HG03565 (cell line): ENCODE results near the gene HRAS.
A peak's percentile ranks its signal among the peaks of the same experiment; 100 is the strongest.

Experiments used
- ATAC-seq: cut with Tn5 transposase; IDR thresholded peaks from one replicate; pipeline ENCODE4 v1.9.1; 2021; ENCODE audit warnings: mild to moderate bottlenecking, moderate library complexity; ENCODE audit not compliant: unreplicated experiment

Gene HRAS

GRCh38 chr11:567629-568292 is 32.4 kb upstream of the HRAS start:
- no peak for ATAC-seq

- no peak for ATAC-seq
Measured at GRCh38 chr11:567011-567628, 31.7 kb upstream of the HRAS start.

DNA sequence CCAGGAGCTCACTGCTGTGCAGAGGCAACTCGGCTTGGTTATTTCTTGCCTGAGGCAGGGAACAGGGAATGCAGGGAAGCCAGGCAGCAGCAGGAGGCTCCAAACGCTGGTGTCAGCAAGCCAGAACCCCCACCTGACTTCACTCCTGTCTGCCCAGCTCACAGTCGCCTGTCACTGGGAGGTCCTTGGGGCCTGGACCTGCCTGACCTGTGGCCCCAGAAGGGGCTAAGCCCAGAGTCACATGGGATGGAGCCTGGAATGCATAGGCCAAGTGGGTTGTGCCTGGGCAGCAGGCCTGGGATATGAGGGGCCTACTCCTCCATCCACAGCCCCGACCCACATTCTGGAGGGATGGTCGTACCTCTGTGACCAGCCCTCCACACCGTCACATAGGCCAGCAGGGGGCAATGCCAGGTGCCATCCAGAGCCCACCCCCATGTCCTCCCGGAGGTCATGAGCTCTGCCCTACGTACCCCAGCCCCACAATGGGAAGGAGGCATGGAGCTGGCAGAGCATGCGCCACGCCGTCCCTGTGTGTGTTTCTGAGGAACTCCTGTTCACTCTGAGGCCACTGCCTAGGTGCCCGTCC is 30.6 kb upstream of the HRAS start:
- no peak for ATAC-seq

DNA sequence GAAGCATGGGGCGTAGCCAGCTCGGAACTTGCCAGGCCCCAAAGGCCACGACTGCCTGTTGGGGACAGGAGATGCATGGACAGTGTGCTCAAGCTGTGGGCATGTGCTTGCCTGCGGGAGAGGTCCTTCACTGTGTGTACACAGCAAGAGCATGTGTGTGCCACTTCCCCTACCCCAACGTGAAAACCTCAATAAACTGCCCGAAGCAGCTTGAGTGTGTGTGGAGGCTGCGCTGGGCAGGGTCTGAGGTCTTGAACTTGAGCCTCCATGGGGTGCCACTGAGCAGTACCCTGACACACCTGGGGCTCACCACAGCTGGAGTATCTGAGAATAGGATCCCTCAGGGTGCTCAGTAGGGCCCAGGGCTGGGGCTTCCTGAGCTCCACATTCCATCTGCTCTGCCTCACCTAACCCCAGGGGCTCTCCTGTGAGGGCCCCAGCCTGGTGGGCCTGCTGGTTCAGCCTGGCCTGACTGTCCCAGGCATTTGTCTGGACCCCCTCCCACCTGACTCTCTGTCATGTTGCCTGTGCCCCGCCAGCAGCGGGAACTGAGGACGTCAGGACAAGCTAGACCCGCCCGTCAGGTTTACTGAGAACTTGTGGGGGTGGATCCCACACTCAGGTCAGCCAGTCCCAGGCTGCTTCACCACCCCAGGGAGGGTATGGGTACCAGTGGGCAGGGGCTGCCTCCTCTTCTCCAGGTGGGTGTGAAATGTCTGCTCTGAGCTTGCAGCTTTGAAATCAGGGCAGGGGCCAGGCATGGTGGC is 28.6 kb upstream of the HRAS start:
- no peak for ATAC-seq

GRCh38 chr11:563066-563811 is 27.9 kb upstream of the HRAS start:
- no peak for ATAC-seq

DNA sequence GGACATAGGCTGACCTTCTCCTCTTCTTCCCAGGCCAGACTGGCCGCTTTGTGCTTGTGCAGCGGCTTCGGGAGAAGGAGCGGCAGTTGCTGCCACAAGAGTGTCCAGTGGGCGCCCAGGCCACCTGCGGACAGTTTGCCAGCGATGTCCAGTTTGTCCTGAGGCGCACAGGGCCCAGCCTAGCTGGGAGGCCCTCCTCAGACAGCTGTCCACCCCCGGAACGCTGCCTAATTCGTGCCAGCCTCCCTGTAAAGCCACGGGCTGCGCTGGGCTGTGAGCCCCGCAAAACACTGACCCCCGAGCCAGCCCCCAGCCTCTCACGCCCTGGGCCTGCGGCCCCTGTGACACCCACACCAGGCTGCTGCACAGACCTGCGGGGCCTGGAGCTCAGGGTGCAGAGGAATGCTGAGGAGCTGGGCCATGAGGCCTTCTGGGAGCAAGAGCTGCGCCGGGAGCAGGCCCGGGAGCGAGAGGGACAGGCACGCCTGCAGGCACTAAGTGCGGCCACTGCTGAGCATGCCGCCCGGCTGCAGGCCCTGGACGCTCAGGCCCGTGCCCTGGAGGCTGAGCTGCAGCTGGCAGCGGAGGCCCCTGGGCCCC is 26.8 kb upstream of the HRAS start:
- no peak for ATAC-seq

GRCh38 chr11:561148-562003 is 26.0 kb upstream of the HRAS start:
- no peak for ATAC-seq

DNA sequence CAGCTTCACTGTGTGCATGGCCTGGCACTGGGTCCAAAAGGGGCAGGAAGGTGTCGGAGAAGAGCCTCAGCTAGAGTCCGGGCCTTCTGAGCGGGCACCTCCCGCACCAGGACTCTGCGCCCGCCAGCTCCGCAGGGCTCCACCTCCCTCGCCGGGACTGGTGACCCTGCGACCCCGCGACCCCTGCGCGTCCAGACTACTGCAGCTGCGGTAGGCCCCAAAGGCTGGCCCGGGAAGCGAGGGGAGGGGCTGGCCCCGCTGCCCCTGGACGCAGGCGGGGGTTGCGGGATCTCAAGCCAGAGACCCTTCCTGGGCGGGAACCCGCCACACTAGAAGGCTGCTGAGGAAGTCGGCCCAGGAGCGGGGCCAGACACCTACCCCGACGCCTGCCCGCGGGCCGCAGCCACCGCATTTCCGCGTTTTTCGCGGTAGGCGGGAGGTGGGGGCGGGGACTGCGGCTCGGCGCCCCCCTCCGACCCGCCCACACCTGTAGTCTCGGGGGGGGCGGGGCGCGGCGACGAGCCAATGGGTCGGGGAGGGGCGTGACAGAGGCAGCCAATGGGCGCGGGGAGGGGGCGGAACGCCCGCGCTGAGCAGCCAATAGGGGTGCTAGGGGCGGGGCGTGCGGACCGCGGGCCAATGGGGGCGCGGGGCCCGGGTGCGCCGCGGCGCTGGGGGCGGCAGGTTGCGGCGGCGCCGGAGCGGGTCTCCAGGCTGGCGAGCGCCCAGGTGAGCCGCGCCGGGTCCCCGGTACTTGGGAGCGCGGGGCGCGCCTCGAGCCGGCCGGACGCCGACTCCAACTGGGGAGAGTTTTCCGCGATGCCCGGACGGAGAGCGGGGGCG is 25.1 kb upstream of the HRAS start, which contains the start of the genes LMNTD2 and RASSF7:
Gene LMNTD2, minus strand, starts transcription at position 434 of the 843 bp plus-strand sequence. Its CDS starts 22 bp downstream, at position 412.
Gene RASSF7, plus strand, starts transcription at position 666 of the 843 bp plus-strand sequence. CDS start 799 bp downstream, outside the sequence.
- peak; percentile 61 for ATAC-seq

DNA sequence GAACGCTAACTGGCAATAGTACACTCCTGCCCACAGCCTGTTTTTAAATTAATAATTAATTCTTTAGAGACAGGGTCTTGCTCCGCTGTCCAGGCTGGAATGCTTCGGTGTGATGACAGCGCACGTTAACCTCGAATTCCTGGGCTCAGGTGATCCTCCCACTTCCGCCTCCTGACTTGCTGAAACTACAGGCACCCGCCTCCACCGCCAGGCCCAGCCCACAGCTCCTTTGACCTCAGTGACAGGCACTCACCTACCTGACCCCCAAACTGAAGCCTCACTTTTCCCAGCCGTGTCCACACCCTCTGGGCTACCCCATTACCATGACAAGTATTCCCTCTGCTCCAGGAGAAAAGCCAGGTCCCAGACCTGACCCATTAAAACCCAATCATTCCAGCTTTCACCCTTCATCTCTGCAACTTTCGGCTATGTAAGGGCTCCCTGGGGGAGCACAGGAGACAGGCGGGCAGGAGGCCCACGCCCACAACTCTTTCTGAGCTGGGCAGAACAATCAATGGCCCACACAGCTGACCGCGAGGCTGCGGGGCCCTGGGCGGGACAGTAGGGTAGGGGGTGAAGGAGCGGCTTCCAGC is 24.4 kb upstream of the HRAS start:
- no peak for ATAC-seq

GRCh38 chr11:559020-559620 is 23.7 kb upstream of the HRAS start:
- ATAC-seq: no peak

DNA sequence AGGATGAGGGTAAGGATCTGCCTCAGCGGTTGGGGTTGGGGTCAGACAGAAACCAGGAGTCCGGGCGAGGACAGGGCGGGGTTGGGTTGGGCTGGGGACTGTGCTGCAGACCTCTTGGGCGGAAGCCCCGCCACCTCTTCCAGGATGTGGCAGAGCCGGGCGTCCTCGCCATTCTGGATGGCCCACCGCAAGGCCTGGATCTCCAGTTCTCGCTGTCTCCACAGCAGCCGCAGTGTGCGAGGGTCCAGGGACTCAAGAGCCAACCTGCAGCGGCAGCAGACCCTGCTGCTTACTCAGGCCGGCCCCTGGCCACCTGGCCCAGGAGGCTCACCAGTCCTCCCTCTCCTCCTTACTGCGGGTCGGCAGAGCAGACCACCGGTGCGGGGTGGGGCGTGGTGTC is 23.1 kb upstream of the HRAS start:
- no peak for ATAC-seq

- ATAC-seq: no peak
Measured at GRCh38 chr11:557328-558132, 22.2 kb upstream of the HRAS start.

GRCh38 chr11:556662-557256 is 21.4 kb upstream of the HRAS start:
- no peak for ATAC-seq

DNA sequence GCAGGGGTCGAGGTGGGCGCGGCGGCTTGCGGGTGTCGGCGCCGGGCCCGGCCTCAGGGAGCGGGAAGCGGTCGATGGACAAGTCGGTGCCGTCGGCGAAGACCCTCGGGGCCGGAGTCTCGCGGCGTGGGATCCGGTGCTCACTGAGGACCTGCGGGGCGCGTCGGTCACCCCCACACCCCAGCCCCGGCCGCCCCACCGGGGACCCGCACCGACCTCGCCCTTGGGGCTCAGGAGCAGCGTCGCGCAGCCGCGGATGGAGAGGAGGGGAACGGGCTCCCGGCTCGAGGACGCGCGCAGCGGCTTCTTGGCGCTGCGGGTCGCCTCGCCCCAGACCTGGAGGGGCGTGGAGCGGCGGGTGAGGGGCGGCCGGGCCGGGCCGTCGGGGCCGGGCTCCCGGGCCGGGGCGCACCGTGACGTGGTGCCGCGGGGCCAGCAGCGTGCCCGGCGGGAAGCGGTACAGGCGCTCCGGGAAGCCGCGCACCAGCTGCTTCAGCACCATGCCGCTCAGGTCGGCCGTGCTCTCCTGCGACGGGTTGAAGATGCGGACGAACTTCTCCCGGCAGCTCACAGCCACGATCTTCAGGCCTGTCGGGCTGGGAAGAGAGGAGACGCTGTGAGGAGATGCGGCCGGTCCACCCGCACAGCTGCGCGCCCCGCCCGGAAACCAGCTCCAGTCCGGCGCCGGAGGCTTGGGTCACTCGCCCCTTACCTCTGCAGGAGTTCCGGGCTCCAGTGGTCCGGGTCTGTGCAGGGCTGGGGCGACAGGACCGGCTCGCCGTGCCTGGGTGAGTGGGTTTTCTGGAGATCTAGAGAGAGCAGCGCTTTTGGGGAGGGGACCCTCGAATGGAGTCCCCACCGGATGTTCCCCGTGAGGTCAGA is 20.6 kb upstream of the HRAS start:
- ATAC-seq: no peak

DNA sequence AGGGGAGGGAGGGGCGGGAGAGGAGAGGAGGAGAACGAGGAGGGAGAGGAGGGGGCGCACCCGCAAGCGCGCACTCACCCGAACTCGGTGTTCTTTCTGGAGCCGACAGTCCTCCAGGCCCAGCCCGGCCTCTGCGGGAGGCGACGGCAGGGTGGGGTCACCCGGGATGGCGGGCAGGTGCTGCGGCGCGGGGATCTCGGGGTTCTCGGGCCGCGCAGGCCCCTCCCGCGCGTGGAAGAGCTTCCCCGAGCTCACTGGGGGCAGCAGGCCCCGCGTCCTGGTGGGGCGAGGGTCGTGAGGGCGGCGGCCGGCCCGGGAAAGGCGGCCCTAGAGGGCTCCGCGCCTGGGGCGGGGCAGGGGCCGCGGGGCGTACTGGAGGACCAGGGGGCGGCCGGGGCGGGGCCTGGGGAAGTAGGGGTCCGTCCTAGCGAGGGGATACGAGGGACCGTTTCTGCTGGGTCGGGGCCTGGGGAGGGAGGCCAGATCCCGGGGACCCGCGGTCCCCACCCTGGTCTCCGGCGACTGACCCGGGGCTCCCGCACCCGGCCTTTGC is 19.9 kb upstream of the HRAS start:
- no peak for ATAC-seq
